ENCODE measurements around the gene NLRP12. TPM values are rescaled to one million over a fixed set of nuclear protein-coding genes. Genes with fewer than 3 reads are reported as not detected.
A peak's percentile ranks its signal among the peaks of the same experiment; 100 is the strongest.
"Not testable (repeated sequence)": the region's sequence is repeated elsewhere in the genome, so short reads cannot be mapped to it uniquely, and the experiment has no call there.

Gene NLRP12
- total RNA-seq, 1 experiment from 2014 or later = not detected

GRCh38 chr19:53801257-53801656, 22.9 kb downstream of the NLRP12 start:
- H3K4me3 ChIP-seq = no peak overlapping the region
- H3K9me3 ChIP-seq = no peaks in the 10 kb centered on the region
- H3K36me3 ChIP-seq = no peaks in the 10 kb centered on the region
- DNase-seq = no peak
- no peaks in the 10 kb centered on the region; the same call in 1 of the 2 replicates for H3K27me3 ChIP-seq

GRCh38 chr19:53795019-53795418, 29.1 kb downstream of the NLRP12 start:
- no peaks in the 10 kb centered on the region; the same call in 1 of the 2 replicates for H3K27me3 ChIP-seq
- H3K4me3 ChIP-seq = no peak overlapping the region
- no peaks in the 10 kb centered on the region for H3K9me3 ChIP-seq
- no peaks in the 10 kb centered on the region for H3K36me3 ChIP-seq
- no peak for DNase-seq

GRCh38 chr19:53792721-53793433, 31.2 kb downstream of the NLRP12 start:
- no peaks in the 10 kb centered on the region for H3K9me3 ChIP-seq
- no peak overlapping the region for H3K4me3 ChIP-seq
- no peaks in the 10 kb centered on the region for H3K36me3 ChIP-seq
- no peaks in the 10 kb centered on the region for H3K27me3 ChIP-seq
- peak; percentile 90 for DNase-seq

GRCh38 chr19:53789708-53790678, 34.1 kb downstream of the NLRP12 start:
- no peak overlapping the region for H3K4me3 ChIP-seq
- no peaks in the 10 kb centered on the region for H3K9me3 ChIP-seq
- DNase-seq = no peak
- H3K36me3 ChIP-seq = no peaks in the 10 kb centered on the region
- H3K27me3 ChIP-seq = no peaks in the 10 kb centered on the region

- no peak for DNase-seq
- H3K9me3 ChIP-seq = no peaks in the 10 kb centered on the region
- no peaks in the 10 kb centered on the region for H3K27me3 ChIP-seq
- no peaks in the 10 kb centered on the region for H3K36me3 ChIP-seq
- H3K4me3 ChIP-seq = no peak overlapping the region
These were observed 36.8 kb downstream of the NLRP12 start for GRCh38 chr19:53787266-53787665.

- no peak for DNase-seq
- no peaks in the 10 kb centered on the region for H3K27me3 ChIP-seq
- H3K4me3 ChIP-seq = no peak overlapping the region
- no peaks in the 10 kb centered on the region for H3K9me3 ChIP-seq
- H3K36me3 ChIP-seq = no peaks in the 10 kb centered on the region
These were observed 37.4 kb downstream of the NLRP12 start for GRCh38 chr19:53786744-53787143.

GRCh38 chr19:53785196-53785889, 38.8 kb downstream of the NLRP12 start:
- Histone ChIP-seq H3K4me3 (no peak overlapping the region), H3K36me3 (no peaks in the 10 kb centered on the region), H3K27me3 (no peaks in the 10 kb centered on the region), H3K9me3 (no peaks in the 10 kb centered on the region)
- no peak for DNase-seq

- H3K27me3 ChIP-seq = no peaks in the 10 kb centered on the region
- no peak for DNase-seq
- H3K4me3 ChIP-seq = no peak overlapping the region
- H3K9me3 ChIP-seq = no peaks in the 10 kb centered on the region
- H3K36me3 ChIP-seq = no peaks in the 10 kb centered on the region
These were observed 41.4 kb downstream of the NLRP12 start for GRCh38 chr19:53782698-53783097.

GRCh38 chr19:53781332-53781731, 42.8 kb downstream of the NLRP12 start:
- not testable (repeated sequence) for H3K9me3 ChIP-seq

GRCh38 chr19:53780506-53780905, 43.6 kb downstream of the NLRP12 start:
- DNase-seq = no peak
- no peaks in the 10 kb centered on the region for H3K9me3 ChIP-seq
- no peak overlapping the region for H3K4me3 ChIP-seq
- H3K36me3 ChIP-seq = no peaks in the 10 kb centered on the region
- no peaks in the 10 kb centered on the region for H3K27me3 ChIP-seq

More at GRCh38 chr19:53781332-53781731, 42.8 kb downstream of the NLRP12 start:
- H3K27me3 ChIP-seq, H3K36me3 ChIP-seq, DNase-seq, H3K4me3 ChIP-seq: not testable (repeated sequence)

- no peaks in the 10 kb centered on the region for H3K9me3 ChIP-seq
- no peaks in the 10 kb centered on the region for H3K36me3 ChIP-seq
- DNase-seq = no peak
- no peaks in the 10 kb centered on the region for H3K27me3 ChIP-seq
- H3K4me3 ChIP-seq = no peak overlapping the region
These were observed 48.6 kb downstream of the NLRP12 start for GRCh38 chr19:53775524-53775923.

- not testable (repeated sequence) for H3K9me3 ChIP-seq, H3K27me3 ChIP-seq, DNase-seq, H3K4me3 ChIP-seq, H3K36me3 ChIP-seq
These were observed 49.6 kb downstream of the NLRP12 start for GRCh38 chr19:53774491-53774890.

GRCh38 chr19:53773999-53774398, 50.1 kb downstream of the NLRP12 start:
- no peaks in the 10 kb centered on the region for H3K36me3 ChIP-seq
- H3K27me3 ChIP-seq = no peaks in the 10 kb centered on the region
- no peak overlapping the region for H3K4me3 ChIP-seq
- H3K9me3 ChIP-seq = no peaks in the 10 kb centered on the region
- DNase-seq = no peak

GRCh38 chr19:53772943-53773342, 51.2 kb downstream of the NLRP12 start:
- Histone ChIP-seq H3K27me3 (no peaks in the 10 kb centered on the region), H3K4me3 (no peak overlapping the region), H3K36me3 (no peaks in the 10 kb centered on the region), H3K9me3 (no peaks in the 10 kb centered on the region)
- DNase-seq = peak; percentile 46

GRCh38 chr19:53771144-53771543, 53.0 kb downstream of the NLRP12 start:
- Histone ChIP-seq H3K27me3 (peaks cover 7% of the 10 kb centered on the region), H3K36me3 (no peaks in the 10 kb centered on the region), H3K9me3 (no peaks in the 10 kb centered on the region), H3K4me3 (no peak overlapping the region)
- DNase-seq = no peak

GRCh38 chr19:53769696-53770309, 54.3 kb downstream of the NLRP12 start:
- peaks cover 13% of the 10 kb centered on the region for H3K27me3 ChIP-seq
- H3K9me3 ChIP-seq, H3K36me3 ChIP-seq, H3K4me3 ChIP-seq, DNase-seq: not testable (repeated sequence)

GRCh38 chr19:53768401-53768800, 55.7 kb downstream of the NLRP12 start:
- H3K36me3 ChIP-seq = no peaks in the 10 kb centered on the region
- no peak for DNase-seq
- H3K27me3 ChIP-seq = peaks cover 13% of the 10 kb centered on the region
- H3K4me3 ChIP-seq = no peak overlapping the region
- no peaks in the 10 kb centered on the region for H3K9me3 ChIP-seq

All from MG63 (cell line).